ENCODE results near the gene TOR2A. TPM values are rescaled to one million over a fixed set of nuclear protein-coding genes. Genes with fewer than 3 reads are reported as not detected.

The TOR2A gene
- total RNA-seq, 1 experiment from 2014 or later = 13.2 TPM

DNA sequence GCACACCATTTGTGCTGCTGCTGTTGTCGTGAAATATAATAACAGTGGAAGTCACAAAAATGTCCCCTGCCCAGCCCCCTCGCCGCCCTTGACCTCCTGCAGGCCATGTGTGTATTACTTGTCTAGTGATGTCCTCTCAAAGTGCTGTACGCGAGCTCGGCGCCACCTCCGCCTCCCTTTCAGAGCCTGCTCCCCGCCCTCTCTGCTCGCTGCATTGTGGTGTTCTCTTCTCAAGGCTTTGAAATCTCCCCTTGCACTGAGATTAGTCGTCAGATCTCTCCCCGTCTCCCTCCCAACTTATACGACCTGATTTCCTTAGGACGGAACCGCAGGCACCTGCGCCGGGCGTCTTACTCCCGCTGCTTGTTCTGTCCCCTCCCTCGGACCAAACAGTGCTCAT, 43.0 kb downstream of the TOR2A start:
- Histone ChIP-seq H2BK15ac (ENCODE audit: low read depth, low read length) (no peak overlapping the region), H3K4me1 (ENCODE audit: insufficient read depth, low read length) (no peaks in the 10 kb centered on the region), H4K8ac (replicated peaks; ENCODE audit: insufficient read length, low read depth, low read length) (no peak overlapping the region), H3K4ac (ENCODE audit: low read depth, low read length) (no peak overlapping the region), H3K56ac (ENCODE audit: insufficient read length, low read depth, low read length) (no peak overlapping the region), H3T11ph (ENCODE audit: low read length) (no peak overlapping the region), H3K9ac (ENCODE audit: extremely low read depth, insufficient read length, low read length) (no peak overlapping the region), H4K20me1 (ENCODE audit: control insufficient read depth, insufficient read depth, insufficient read length) (no peaks in the 10 kb centered on the region), H3K23me2 (ENCODE audit: insufficient read length, low read depth, low read length, poor library complexity, severe bottlenecking) (no peaks in the 10 kb centered on the region), H3K79me1 (ENCODE audit: insufficient read depth, low read depth, low read length, poor library complexity, severe bottlenecking) (no peaks in the 10 kb centered on the region), H3K23ac (ENCODE audit: insufficient read length, low read depth, low read length) (no peak overlapping the region), H3K18ac (ENCODE audit: insufficient read length, low read depth, low read length) (no peak overlapping the region), H3K79me2 (ENCODE audit: insufficient read depth, low read length) (no peaks in the 10 kb centered on the region), H3K27me3 (ENCODE audit: insufficient read depth, low read length) (no peaks in the 10 kb centered on the region), H2AK5ac (ENCODE audit: insufficient read length, low read length) (no peak overlapping the region), H2BK12ac (ENCODE audit: insufficient read length, low read depth, low read length) (no peak overlapping the region), H2AFZ (ENCODE audit: low read length) (no peak overlapping the region), H4K5ac (ENCODE audit: insufficient read length, low read depth, low read length) (no peak overlapping the region), H4K91ac (ENCODE audit: insufficient read length, low read depth, low read length) (no peak overlapping the region), H2BK5ac (ENCODE audit: insufficient read length, low read length) (no peak overlapping the region), H3K27ac (ENCODE audit: insufficient read length, low read depth, low read length) (no peak overlapping the region), H2BK120ac (ENCODE audit: low read depth, low read length, poor library complexity, severe bottlenecking) (no peak overlapping the region), H3K14ac (ENCODE audit: insufficient read depth, low read length) (no peak overlapping the region), H3K9me3 (ENCODE audit: control insufficient read depth, low read depth, low read length) (no peaks in the 10 kb centered on the region), H2BK20ac (ENCODE audit: low read depth, low read length, poor library complexity, severe bottlenecking) (no peak overlapping the region), H3K4me2 (ENCODE audit: insufficient read depth, insufficient read length, low read length) (no peak overlapping the region)
- peak overlapping the region in 1 of 3 experiments; percentile 38; a peak in 1 of 7 replicates for H3K27ac Mint-ChIP-seq
- no CpG with 5 or more reads among the region's 20 CpGs for WGBS (ENCODE audit: extremely low coverage, insufficient read length, low lambda C conversion rate)
- DNase-seq = no peak
- H3K27me3 Mint-ChIP-seq (ENCODE audit: low read depth) = no peaks in the 10 kb centered on the region
- H3K4me1 Mint-ChIP-seq = no peaks in the 10 kb centered on the region
- H3K9me3 Mint-ChIP-seq = no peaks in the 10 kb centered on the region; a peak in 1 of 5 replicates
- TF ChIP-seq, protein P1, sequence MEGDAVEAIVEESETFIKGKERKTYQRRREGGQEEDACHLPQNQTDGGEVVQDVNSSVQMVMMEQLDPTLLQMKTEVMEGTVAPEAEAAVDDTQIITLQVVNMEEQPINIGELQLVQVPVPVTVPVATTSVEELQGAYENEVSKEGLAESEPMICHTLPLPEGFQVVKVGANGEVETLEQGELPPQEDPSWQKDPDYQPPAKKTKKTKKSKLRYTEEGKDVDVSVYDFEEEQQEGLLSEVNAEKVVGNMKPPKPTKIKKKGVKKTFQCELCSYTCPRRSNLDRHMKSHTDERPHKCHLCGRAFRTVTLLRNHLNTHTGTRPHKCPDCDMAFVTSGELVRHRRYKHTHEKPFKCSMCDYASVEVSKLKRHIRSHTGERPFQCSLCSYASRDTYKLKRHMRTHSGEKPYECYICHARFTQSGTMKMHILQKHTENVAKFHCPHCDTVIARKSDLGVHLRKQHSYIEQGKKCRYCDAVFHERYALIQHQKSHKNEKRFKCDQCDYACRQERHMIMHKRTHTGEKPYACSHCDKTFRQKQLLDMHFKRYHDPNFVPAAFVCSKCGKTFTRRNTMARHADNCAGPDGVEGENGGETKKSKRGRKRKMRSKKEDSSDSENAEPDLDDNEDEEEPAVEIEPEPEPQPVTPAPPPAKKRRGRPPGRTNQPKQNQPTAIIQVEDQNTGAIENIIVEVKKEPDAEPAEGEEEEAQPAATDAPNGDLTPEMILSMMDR (conservative IDR thresholded peaks at IDR 0.05) = no peak
- no peak overlapping the region for H3K4me3 Mint-ChIP-seq
- peaks cover 18 to 30% (median 26%) of the 10 kb centered on the region in 3 experiments; a peak in 6 of 7 replicates for H3K36me3 Mint-ChIP-seq (ENCODE audit: insufficient read depth in 1 of 3, low read depth in 3 of 3)
